Tibial artery (tissue), 4 donors: ENCODE measurements around the gene PLEKHG3.

Experiments used
- DNase-seq, 2 donors: peaks; one replicate each; pipeline ENCODE4 v3.0.0-alpha.2; 2019
- H3K27ac ChIP-seq, 2 donors: fragments of 200-600 bp; sonication (generic) in 1 of 2; 1 replicate in 1 of 2; 2 replicates in 1 of 2; pipeline ENCODE4 v1.5.1; 2018 to 2019; ENCODE audit warnings: mild to moderate bottlenecking in 1 of 2
- H3K27me3 ChIP-seq, 2 donors: fragments of 200-600 bp; sonication (generic) in 1 of 2; one replicate each; pipeline versions ENCODE4 v1.5.1 to v1.6.0; 2016 to 2019
- H3K36me3 ChIP-seq, 3 donors: fragments of 200-600 bp; sonication (generic) in 2 of 3; one replicate each; pipeline ENCODE4 v1.5.1; 2016 to 2019; ENCODE audit warnings: mild to moderate bottlenecking in 2 of 3
- H3K4me1 ChIP-seq, 4 donors: fragments of 200-600 bp; sonication (generic) in 2 of 4; 1 replicate in 3 of 4; 2 replicates in 1 of 4; pipeline ENCODE4 v1.5.1; 2016 to 2019
- H3K4me3 ChIP-seq, 2 donors: fragments of 200-600 bp; sonication (generic) in 1 of 2; 1 replicate in 1 of 2; 2 replicates in 1 of 2; pipeline ENCODE4 v1.5.1; 2018 to 2019; ENCODE audit warnings: mild to moderate bottlenecking in 2 of 2
- H3K9me3 ChIP-seq, 3 donors: fragments of 200-600 bp; sonication (generic) in 1 of 3; one replicate each; pipeline ENCODE4 v1.5.1; 2016 to 2019
- intact Hi-C: fragments of 100-400 bp; cut with DNase I; formaldehyde crosslinking; loops from one replicate; pipeline ENCODE4 v1.15.0; 2023; ENCODE audit warnings: low total_unique reads
- TF ChIP-seq, protein P1 (sequence below), 2 experiments: fragments of 200-600 bp in 1 of 2; fragments of 450-650 bp in 1 of 2; IDR thresholded peaks; one replicate each; pipeline ENCODE4 v1.5.1; 2017 to 2019; ENCODE audit warnings: antibody characterized with exemption in 2 of 2, mild to moderate bottlenecking in 1 of 2, moderate library complexity in 1 of 2

Gene PLEKHG3

DNA sequence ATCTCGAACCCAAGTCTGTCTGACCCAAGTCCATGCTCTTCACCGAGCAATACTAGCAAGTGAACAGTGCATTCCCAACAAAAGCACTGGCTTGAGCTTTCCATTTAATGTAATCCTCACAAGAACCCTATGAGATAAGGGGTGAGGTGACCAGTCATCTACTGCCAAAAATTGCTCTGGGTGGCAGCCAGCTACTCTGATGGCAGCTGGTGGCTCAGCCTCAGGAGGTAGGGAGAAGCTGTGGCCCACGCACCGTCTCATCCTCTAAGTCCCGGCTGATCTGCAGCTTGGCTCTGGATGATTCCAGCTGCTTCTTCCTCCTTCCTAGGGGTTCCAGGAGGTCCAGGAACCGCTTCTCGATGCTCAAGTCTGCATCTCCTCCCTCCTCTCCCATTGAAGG lies 75.2 kb downstream of the PLEKHG3 start:
- intact Hi-C loops = no loop called here
- no peaks in the 10 kb centered on the region for H3K36me3 ChIP-seq
- H3K9me3 ChIP-seq = no peaks in the 10 kb centered on the region
- no peaks in the 10 kb centered on the region for H3K27me3 ChIP-seq
- DNase-seq = no peak
- TF ChIP-seq, protein P1, sequence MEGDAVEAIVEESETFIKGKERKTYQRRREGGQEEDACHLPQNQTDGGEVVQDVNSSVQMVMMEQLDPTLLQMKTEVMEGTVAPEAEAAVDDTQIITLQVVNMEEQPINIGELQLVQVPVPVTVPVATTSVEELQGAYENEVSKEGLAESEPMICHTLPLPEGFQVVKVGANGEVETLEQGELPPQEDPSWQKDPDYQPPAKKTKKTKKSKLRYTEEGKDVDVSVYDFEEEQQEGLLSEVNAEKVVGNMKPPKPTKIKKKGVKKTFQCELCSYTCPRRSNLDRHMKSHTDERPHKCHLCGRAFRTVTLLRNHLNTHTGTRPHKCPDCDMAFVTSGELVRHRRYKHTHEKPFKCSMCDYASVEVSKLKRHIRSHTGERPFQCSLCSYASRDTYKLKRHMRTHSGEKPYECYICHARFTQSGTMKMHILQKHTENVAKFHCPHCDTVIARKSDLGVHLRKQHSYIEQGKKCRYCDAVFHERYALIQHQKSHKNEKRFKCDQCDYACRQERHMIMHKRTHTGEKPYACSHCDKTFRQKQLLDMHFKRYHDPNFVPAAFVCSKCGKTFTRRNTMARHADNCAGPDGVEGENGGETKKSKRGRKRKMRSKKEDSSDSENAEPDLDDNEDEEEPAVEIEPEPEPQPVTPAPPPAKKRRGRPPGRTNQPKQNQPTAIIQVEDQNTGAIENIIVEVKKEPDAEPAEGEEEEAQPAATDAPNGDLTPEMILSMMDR (IDR thresholded peaks at IDR 0.05) = no peak
- H3K27ac ChIP-seq = no peak overlapping the region
- no peak overlapping the region for H3K4me3 ChIP-seq
- H3K4me1 ChIP-seq = no peaks in the 10 kb centered on the region

DNA sequence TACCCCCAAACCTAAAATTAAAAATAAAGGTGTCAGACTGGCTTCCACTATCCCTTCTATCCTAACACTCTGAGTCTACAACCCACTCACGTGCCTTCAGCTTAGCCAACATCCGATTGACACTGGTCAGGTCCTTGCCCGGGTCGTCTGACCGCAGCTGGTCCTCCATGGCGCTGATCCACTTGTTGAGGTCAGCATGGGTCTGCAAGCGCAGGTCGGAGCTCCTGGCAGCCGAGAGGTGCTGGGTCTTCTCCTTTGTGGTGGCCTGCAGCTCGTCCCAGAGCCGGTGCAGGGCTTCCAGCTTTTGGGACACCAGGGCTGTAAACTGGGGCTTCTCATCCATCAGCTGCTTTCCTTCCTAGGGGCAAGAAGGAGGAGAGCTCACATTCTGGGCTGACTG lies 78.0 kb downstream of the PLEKHG3 start:
- intact Hi-C loops = no loop called here
- no peak overlapping the region for H3K4me3 ChIP-seq
- H3K9me3 ChIP-seq = no peaks in the 10 kb centered on the region
- TF ChIP-seq, protein P1 (IDR thresholded peaks at IDR 0.05) = no peak
- DNase-seq = no peak
- H3K27me3 ChIP-seq = no peaks in the 10 kb centered on the region
- no peaks in the 10 kb centered on the region for H3K4me1 ChIP-seq
- H3K36me3 ChIP-seq = no peaks in the 10 kb centered on the region
- no peak overlapping the region for H3K27ac ChIP-seq

DNA sequence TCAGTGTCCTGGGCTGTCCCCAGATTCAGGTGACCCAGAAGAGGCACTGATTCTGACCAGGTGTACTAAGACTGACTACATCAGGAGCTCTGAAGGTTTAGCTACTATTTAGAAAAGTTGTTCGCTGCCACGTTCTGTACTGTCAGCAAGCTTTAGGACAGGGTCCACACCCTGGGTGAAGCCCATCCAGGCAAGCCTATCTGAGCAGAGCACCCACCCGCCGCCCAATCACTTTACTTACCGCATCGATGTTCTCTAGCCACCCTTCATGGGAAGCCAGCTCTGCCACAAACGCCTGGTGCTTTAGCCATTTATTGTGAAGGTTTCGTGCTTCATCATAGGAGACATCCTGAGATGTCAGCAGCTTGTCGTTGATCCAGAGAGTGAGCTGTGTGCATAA lies 79.8 kb downstream of the PLEKHG3 start:
- H3K4me1 ChIP-seq = no peaks in the 10 kb centered on the region
- TF ChIP-seq, protein P1 (IDR thresholded peaks at IDR 0.05) = no peak
- no peaks in the 10 kb centered on the region for H3K36me3 ChIP-seq
- H3K27ac ChIP-seq = no peak overlapping the region
- no peak overlapping the region for H3K4me3 ChIP-seq
- intact Hi-C loops = no loop called here
- H3K27me3 ChIP-seq = no peaks in the 10 kb centered on the region
- no peaks in the 10 kb centered on the region for H3K9me3 ChIP-seq
- DNase-seq = no peak

DNA sequence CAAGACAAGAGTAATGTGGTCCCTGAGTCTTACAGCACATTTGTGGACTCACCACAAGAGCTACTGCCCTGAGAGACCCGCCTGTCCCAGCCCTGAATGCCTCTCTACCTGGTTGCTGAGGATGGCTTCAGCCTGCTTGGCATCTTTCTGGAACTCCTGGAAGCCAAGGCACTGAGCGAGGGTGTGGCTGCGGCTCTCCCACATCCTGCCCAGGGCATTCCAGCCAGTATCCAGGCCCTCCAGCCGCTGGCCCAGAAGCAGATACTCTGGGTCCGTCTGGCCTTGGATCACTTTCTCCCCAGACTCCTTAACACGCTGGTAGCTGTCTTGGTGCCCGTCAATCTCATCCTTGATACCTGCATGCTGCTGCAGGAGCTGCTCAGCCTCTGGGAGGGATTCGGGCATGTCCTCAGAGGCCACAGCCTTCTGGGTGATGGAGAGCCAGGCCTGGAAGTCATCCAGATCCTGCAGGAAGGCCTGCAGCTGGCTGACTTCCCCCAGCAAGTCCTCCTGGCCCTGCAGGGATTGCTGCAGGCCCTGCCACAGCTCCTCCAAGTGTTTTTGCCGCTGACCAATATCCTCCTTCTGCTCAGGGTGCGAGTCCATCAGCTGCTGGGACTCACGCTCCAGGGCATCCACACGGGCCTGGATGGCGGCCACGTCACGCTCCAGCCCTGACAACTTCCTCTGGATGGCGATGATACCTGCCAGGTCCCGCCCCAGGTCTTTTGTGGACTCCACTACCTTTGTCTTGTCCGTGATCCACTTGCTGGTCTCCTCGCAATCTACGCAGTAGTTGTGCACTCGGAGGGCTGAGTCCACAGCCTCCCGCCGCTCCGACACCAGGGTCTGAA lies 82.3 kb downstream of the PLEKHG3 start:
- no peak overlapping the region for H3K4me3 ChIP-seq
- no peaks in the 10 kb centered on the region for H3K4me1 ChIP-seq
- peak in 1 of 2 donors; percentile 50 for DNase-seq
- no peaks in the 10 kb centered on the region for H3K9me3 ChIP-seq
- intact Hi-C loops = no loop called here
- TF ChIP-seq, protein P1 (IDR thresholded peaks at IDR 0.05) = no peak
- H3K27ac ChIP-seq = no peak overlapping the region
- H3K36me3 ChIP-seq = no peaks in the 10 kb centered on the region
- H3K27me3 ChIP-seq = no peaks in the 10 kb centered on the region

DNA sequence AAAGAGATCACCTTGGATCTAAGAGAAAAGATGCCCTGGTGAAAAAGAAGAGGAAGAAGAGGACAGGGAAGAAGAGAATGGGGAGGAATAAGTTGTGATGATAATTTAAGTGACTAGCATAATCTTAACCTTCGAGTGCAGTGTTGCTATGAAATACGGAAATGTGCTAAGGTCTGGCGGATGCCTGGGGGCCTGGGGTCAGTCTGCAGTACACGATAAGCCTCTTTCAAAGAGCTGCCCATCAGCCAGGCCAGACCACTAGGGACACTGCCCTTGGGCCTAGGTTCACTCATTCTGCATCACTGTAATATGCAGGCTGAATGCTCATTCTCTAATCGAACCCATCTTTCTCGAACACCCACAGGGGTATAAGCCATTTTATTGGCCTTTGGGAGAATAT lies 83.4 kb downstream of the PLEKHG3 start:
- H3K27me3 ChIP-seq = no peaks in the 10 kb centered on the region
- intact Hi-C loops = no loop called here
- no peaks in the 10 kb centered on the region for H3K9me3 ChIP-seq
- TF ChIP-seq, protein P1 (IDR thresholded peaks at IDR 0.05) = no peak
- H3K36me3 ChIP-seq = no peaks in the 10 kb centered on the region
- H3K4me3 ChIP-seq = no peak overlapping the region
- H3K4me1 ChIP-seq = no peaks in the 10 kb centered on the region
- DNase-seq = peak in 1 of 2 donors; percentile 9
- H3K27ac ChIP-seq = no peak overlapping the region
